ENCODE measurements around the gene PIP5K1A. TPM values are rescaled to one million over a fixed set of nuclear protein-coding genes. Genes with fewer than 3 reads are reported as not detected.

The PIP5K1A gene
- total RNA-seq, 1 experiment from 2014 or later: 88.6 TPM

- TF ChIP-seq CTCF (IDR thresholded peaks at IDR 0.05; ENCODE audit: insufficient read depth in 1 of 2, low read depth in 1 of 2, low read length in 1 of 2, severe bottlenecking in 1 of 2, unreplicated experiment in 1 of 2): no peak
- no peak overlapping the region for H3K4me3 ChIP-seq (ENCODE audit: low read depth, low read length)
- POLR2A ChIA-PET: interaction anchor here (0.5 kb wide), 1 partner anchor 93 kb away, joined by 4 read pairs; no protein-coding TSS in a partner anchor
- H3K4me1 Mint-ChIP-seq (ENCODE audit: low read depth, unreplicated experiment): no peaks in the 10 kb centered on the region
- intact Hi-C loops (cut with micrococcal nuclease; ENCODE audit: unreplicated experiment): loop anchor here (5.0 kb wide), 1 partner anchor 135 kb away; no protein-coding TSS in a partner anchor
- H3K9me3 ChIP-seq: no peaks in the 10 kb centered on the region
- H3K4me1 ChIP-seq: 0 out of 2 replicates have a peak, but pooled peaks cover 5% of the 10 kb centered on the region
- DNase-seq: no peak
- CTCF ChIA-PET: interaction anchor here (0.5 to 6.9 kb wide), 7 partner anchors 28 to 86 kb away, joined by 3 to 69 read pairs (median 3); no protein-coding TSS in a partner anchor
- H3K4me3 Mint-ChIP-seq (ENCODE audit: unreplicated experiment): no peak overlapping the region
- BruUV-seq (replicated peaks): no TSS peak
- no peaks in the 10 kb centered on the region for H3K27me3 Mint-ChIP-seq (ENCODE audit: insufficient read depth, unreplicated experiment)
- no peaks in the 10 kb centered on the region for H3K27me3 ChIP-seq (replicated peaks; ENCODE audit: control insufficient read depth, insufficient read depth, low read length)
- no peaks in the 10 kb centered on the region for H3K36me3 Mint-ChIP-seq (ENCODE audit: insufficient read depth, unreplicated experiment)
- H3K27ac Mint-ChIP-seq (ENCODE audit: unreplicated experiment): no peak overlapping the region
- H3K36me3 ChIP-seq (ENCODE audit: control insufficient read depth, insufficient read depth, low read length): no peaks in the 10 kb centered on the region
- no peaks in the 10 kb centered on the region for H3K9me3 Mint-ChIP-seq (ENCODE audit: unreplicated experiment)
These were observed 41.3 kb upstream of the PIP5K1A start for GRCh38 chr1:151157067-151157531.

GRCh38 chr1:151158326-151158725 lies 40.0 kb upstream of the PIP5K1A start:
- H3K36me3 Mint-ChIP-seq (ENCODE audit: insufficient read depth, unreplicated experiment): no peaks in the 10 kb centered on the region
- Histone ChIP-seq H3K27me3 (replicated peaks; ENCODE audit: control insufficient read depth, insufficient read depth, low read length) (no peaks in the 10 kb centered on the region), H3K4me1 (no peaks in the 10 kb centered on the region), H3K36me3 (ENCODE audit: control insufficient read depth, insufficient read depth, low read length) (no peaks in the 10 kb centered on the region), H3K4me3 (ENCODE audit: low read depth, low read length) (no peak overlapping the region), H3K9me3 (no peaks in the 10 kb centered on the region)
- H3K9me3 Mint-ChIP-seq (ENCODE audit: unreplicated experiment): no peaks in the 10 kb centered on the region
- TF ChIP-seq CTCF (IDR thresholded peaks at IDR 0.05; ENCODE audit: insufficient read depth in 1 of 2, low read depth in 1 of 2, low read length in 1 of 2, severe bottlenecking in 1 of 2, unreplicated experiment in 1 of 2): no peak
- ChIA-PET CTCF (interaction anchor here (6.9 kb wide), 1 partner anchor 59 kb away, joined by 69 read pairs; no protein-coding TSS in a partner anchor), POLR2A (no interaction called here)
- intact Hi-C loops (cut with micrococcal nuclease; ENCODE audit: unreplicated experiment): loop anchor here (5.0 kb wide), 1 partner anchor 136 kb away; no protein-coding TSS in a partner anchor
- no peak overlapping the region for H3K4me3 Mint-ChIP-seq (ENCODE audit: unreplicated experiment)
- H3K4me1 Mint-ChIP-seq (ENCODE audit: low read depth, unreplicated experiment): no peaks in the 10 kb centered on the region
- no peak for DNase-seq
- H3K27me3 Mint-ChIP-seq (ENCODE audit: insufficient read depth, unreplicated experiment): no peaks in the 10 kb centered on the region
- no peak overlapping the region for H3K27ac Mint-ChIP-seq (ENCODE audit: unreplicated experiment)
- BruUV-seq (replicated peaks): no TSS peak

- no peaks in the 10 kb centered on the region for H3K27me3 ChIP-seq (replicated peaks; ENCODE audit: control insufficient read depth, insufficient read depth, low read length)
- H3K9me3 ChIP-seq: no peaks in the 10 kb centered on the region
- H3K4me1 ChIP-seq: no peaks in the 10 kb centered on the region
- H3K36me3 Mint-ChIP-seq (ENCODE audit: insufficient read depth, unreplicated experiment): no peaks in the 10 kb centered on the region
- H3K9me3 Mint-ChIP-seq (ENCODE audit: unreplicated experiment): no peaks in the 10 kb centered on the region
- H3K27me3 Mint-ChIP-seq (ENCODE audit: insufficient read depth, unreplicated experiment): no peaks in the 10 kb centered on the region
- no peaks in the 10 kb centered on the region for H3K36me3 ChIP-seq (ENCODE audit: control insufficient read depth, insufficient read depth, low read length)
- ChIA-PET POLR2A (no interaction called here), CTCF (interaction anchor here (0.6 to 6.9 kb wide), 2 partner anchors 59 to 184 kb away, joined by 4 to 69 read pairs; partner anchors contain the start of gene CERS2)
- no peak overlapping the region for H3K4me3 ChIP-seq (ENCODE audit: low read depth, low read length)
- intact Hi-C loops (cut with micrococcal nuclease; ENCODE audit: unreplicated experiment): loop anchor here (5.0 kb wide), 1 partner anchor 136 kb away; no protein-coding TSS in a partner anchor
- TF ChIP-seq CTCF (IDR thresholded peaks at IDR 0.05; ENCODE audit: insufficient read depth in 1 of 2, low read depth in 1 of 2, low read length in 1 of 2, severe bottlenecking in 1 of 2, unreplicated experiment in 1 of 2): no peak
- no TSS peak for BruUV-seq (replicated peaks)
- DNase-seq: no peak
- H3K27ac Mint-ChIP-seq (ENCODE audit: unreplicated experiment): no peak overlapping the region
- H3K4me3 Mint-ChIP-seq (ENCODE audit: unreplicated experiment): no peak overlapping the region
- no peaks in the 10 kb centered on the region for H3K4me1 Mint-ChIP-seq (ENCODE audit: low read depth, unreplicated experiment)
These were observed 39.6 kb upstream of the PIP5K1A start for GRCh38 chr1:151158751-151159251.

Data from Caco-2 (cell line).